ENCODE results near the gene NPFFR1.

DNA sequence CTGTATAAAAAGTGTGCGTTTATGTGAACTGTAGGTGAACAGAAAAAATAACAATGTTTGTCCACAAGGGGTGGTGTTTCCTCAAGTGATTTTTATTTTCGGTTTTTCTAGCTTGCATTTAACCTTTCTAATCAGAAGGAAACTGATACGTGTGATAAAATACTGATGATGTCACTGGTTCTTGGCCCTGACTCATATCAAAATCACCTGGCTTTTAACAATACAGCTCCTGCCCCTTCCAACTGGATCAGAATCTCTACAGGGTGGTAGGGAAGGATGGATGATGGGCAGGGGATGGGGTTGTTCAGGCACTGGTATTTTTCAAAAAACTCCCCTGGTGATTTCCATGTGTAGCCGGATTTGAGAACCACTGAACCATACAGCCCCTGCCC, 10.9 kb downstream of the NPFFR1 start:
- TF ChIP-seq POLR2A (IDR thresholded peaks at IDR 0.05; ENCODE audit: low read depth, low read length) (no peak), POLR2AphosphoS5 (IDR thresholded peaks at IDR 0.05; ENCODE audit: low read depth, low read length) (no peak)

Data from GM12891 (cell line).